IPS DF 4.7 (cell line): ENCODE data around the gene MFAP5.
"Not testable (repeated sequence)": the region's sequence is repeated elsewhere in the genome, so short reads cannot be mapped to it uniquely, and the experiment has no call there.

Experiments used
- DNase-seq: peaks from one replicate; pipeline ENCODE4 v3.0.0-alpha.2; 2013; ENCODE audit warnings: low spot score; ENCODE audit errors: extremely low read depth

MFAP5 gene

GRCh38 chr12:8675591-8676036 lies 13.0 kb upstream of the MFAP5 start:
- DNase-seq: no peak

- DNase-seq: no peak
These were observed 9.8 kb upstream of the MFAP5 start for GRCh38 chr12:8672381-8672780.

- DNase-seq: no peak
These were observed 5.8 kb upstream of the MFAP5 start for GRCh38 chr12:8668441-8668840.

GRCh38 chr12:8667270-8667669 lies 4.6 kb upstream of the MFAP5 start:
- no peak for DNase-seq

GRCh38 chr12:8665759-8666158 lies 3.1 kb upstream of the MFAP5 start:
- DNase-seq: no peak

GRCh38 chr12:8664228-8664913 lies 1.7 kb upstream of the MFAP5 start:
- DNase-seq: no peak

- no peak for DNase-seq
These were observed 875 bp downstream of the MFAP5 start for GRCh38 chr12:8661751-8662150.

GRCh38 chr12:8661016-8661415 lies 1.6 kb downstream of the MFAP5 start:
- DNase-seq: no peak

- no peak for DNase-seq
These were observed 4.3 kb downstream of the MFAP5 start for GRCh38 chr12:8658346-8658745.

- DNase-seq: no peak
These were observed 7.2 kb downstream of the MFAP5 start for GRCh38 chr12:8655421-8655820.

GRCh38 chr12:8648576-8649205 lies 13.9 kb downstream of the MFAP5 start:
- DNase-seq: no peak

- no peak for DNase-seq
These were observed 14.7 kb downstream of the MFAP5 start for GRCh38 chr12:8647968-8648367.

GRCh38 chr12:8644345-8645248 lies 18.0 kb downstream of the MFAP5 start:
- no peak for DNase-seq

GRCh38 chr12:8642775-8643174 lies 19.9 kb downstream of the MFAP5 start:
- DNase-seq: no peak

GRCh38 chr12:8639936-8640335 lies 22.7 kb downstream of the MFAP5 start:
- no peak for DNase-seq

- no peak for DNase-seq
These were observed 23.7 kb downstream of the MFAP5 start for GRCh38 chr12:8638951-8639350.

GRCh38 chr12:8637666-8638065 lies 25.0 kb downstream of the MFAP5 start:
- no peak for DNase-seq

GRCh38 chr12:8637244-8637643 lies 25.4 kb downstream of the MFAP5 start:
- no peak for DNase-seq

GRCh38 chr12:8636581-8636980 lies 26.0 kb downstream of the MFAP5 start:
- DNase-seq: no peak

GRCh38 chr12:8636007-8636346 lies 26.6 kb downstream of the MFAP5 start:
- not testable (repeated sequence) for DNase-seq

- DNase-seq: not testable (repeated sequence)
These were observed 27.2 kb downstream of the MFAP5 start for GRCh38 chr12:8635342-8636006.

GRCh38 chr12:8630131-8630530 lies 32.5 kb downstream of the MFAP5 start:
- DNase-seq: no peak
